Subcutaneous abdominal adipose tissue (tissue), 5 donors: Measurements from ENCODE around the gene GRAMD1A.
"Not testable (repeated sequence)": the region's sequence is repeated elsewhere in the genome, so short reads cannot be mapped to it uniquely, and the experiment has no call there.

Experiments
- H3K27ac ChIP-seq: one replicate; pipeline ENCODE4 v1.7.0; 2013; ENCODE audit warnings: low read depth, mild to moderate bottlenecking, inconsistent platforms, low read length, moderate library complexity
- H3K27me3 ChIP-seq, 5 donors: one replicate each; pipeline ENCODE4 v1.7.0; 2013; ENCODE audit warnings: low read length in 5 of 5, inconsistent platforms in 1 of 5; ENCODE audit not compliant: control insufficient read depth in 5 of 5, insufficient read depth in 4 of 5
- H3K36me3 ChIP-seq, 5 donors: one replicate each; pipeline ENCODE4 v1.7.0; 2013; ENCODE audit warnings: low read length in 5 of 5; ENCODE audit not compliant: control insufficient read depth in 5 of 5, insufficient read depth in 5 of 5
- H3K4me1 ChIP-seq, 5 donors: one replicate each; pipeline ENCODE4 v1.7.0; 2013; ENCODE audit warnings: low read length in 5 of 5, mild to moderate bottlenecking in 3 of 5, moderate library complexity in 1 of 5; ENCODE audit not compliant: control insufficient read depth in 5 of 5, insufficient read depth in 5 of 5
- H3K4me3 ChIP-seq, 5 donors: one replicate each; pipeline ENCODE4 v1.7.0; 2013; ENCODE audit warnings: low read length in 5 of 5, low read depth in 1 of 5
- H3K9ac ChIP-seq, 5 donors: one replicate each; pipeline ENCODE4 v1.7.0; 2013; ENCODE audit warnings: low read length in 5 of 5, mild to moderate bottlenecking in 4 of 5, moderate library complexity in 3 of 5
- H3K9me3 ChIP-seq, 5 donors: one replicate each; pipeline ENCODE4 v1.7.0; 2013; ENCODE audit warnings: low read length in 5 of 5; ENCODE audit not compliant: control insufficient read depth in 5 of 5
- donor health status: healthy.
- donor health status: healthy.
- donor health status: healthy.
- donor health status: healthy.
- donor health status: healthy.

The GRAMD1A gene

GRCh38 chr19:35000338-35000646 lies 169 bp downstream of the GRAMD1A start:
- H3K4me3 ChIP-seq = peak overlapping the region in 3 of 5 donors; percentile 74 to 86 (median 80)
- peaks cover 12 to 78% (median 47%) of the 10 kb centered on the region in 5 donors for H3K4me1 ChIP-seq
- H3K36me3 ChIP-seq = peaks cover 0 to 9% (median 7%) of the 10 kb centered on the region in 5 donors
- peak overlapping the region in 2 of 5 donors; percentile 83 for H3K9ac ChIP-seq
- H3K27me3 ChIP-seq = no peaks in the 10 kb centered on the region
- H3K9me3 ChIP-seq = no peaks in the 10 kb centered on the region
- peak overlapping the region; percentile 84 for H3K27ac ChIP-seq

DNA sequence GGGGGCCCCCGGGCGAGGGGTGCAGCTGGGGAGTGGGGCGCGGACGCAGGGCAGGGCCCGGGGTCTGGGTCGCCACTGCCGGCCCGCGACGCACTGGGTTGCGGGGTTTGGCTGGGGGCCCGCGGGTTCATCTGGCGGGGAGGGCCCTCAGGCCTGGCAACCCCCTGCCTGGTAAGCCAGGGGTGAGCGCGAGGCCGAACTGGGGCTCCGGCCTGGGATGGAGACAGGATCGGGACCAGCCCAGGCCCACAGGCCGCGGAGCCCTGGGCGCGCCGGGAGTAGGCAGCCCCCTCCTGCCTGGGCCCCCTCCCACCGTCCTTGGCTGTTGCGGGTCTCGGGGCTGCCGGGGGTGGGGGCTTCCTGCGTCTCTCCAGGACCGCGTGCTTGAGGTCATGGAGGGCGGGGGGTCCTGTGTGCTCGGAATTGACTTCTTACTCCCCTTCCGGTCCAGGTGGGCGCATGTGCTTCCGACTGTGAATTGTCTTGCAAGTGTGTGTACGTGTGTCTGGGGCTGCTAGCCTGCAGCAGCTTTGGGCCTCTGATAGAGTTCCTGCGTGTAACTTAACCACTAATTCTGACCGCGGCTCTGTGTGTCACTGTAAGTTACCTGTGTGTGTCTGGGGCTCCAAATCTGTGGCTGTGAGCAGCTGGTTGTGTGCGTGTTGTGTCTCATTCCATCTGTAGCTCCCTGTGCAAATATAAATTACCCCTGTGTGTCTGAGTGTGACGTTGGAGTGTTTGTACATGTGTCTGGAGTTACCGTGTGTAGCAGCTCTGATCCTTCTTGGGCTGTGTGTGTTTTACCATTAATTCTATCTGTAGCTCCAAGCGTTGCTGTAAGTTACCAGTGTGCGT lies 751 bp downstream of the GRAMD1A start:
- H3K27ac ChIP-seq = peak overlapping the region; percentile 84
- H3K4me1 ChIP-seq = peaks cover 12 to 72% (median 47%) of the 10 kb centered on the region in 5 donors
- H3K36me3 ChIP-seq = peaks cover 0 to 14% (median 13%) of the 10 kb centered on the region in 5 donors
- peak overlapping the region; percentile 83 to 88 (median 87) for H3K9ac ChIP-seq
- H3K9me3 ChIP-seq = no peaks in the 10 kb centered on the region
- H3K27me3 ChIP-seq = no peaks in the 10 kb centered on the region
- peak overlapping the region; percentile 74 to 94 (median 84) for H3K4me3 ChIP-seq

DNA sequence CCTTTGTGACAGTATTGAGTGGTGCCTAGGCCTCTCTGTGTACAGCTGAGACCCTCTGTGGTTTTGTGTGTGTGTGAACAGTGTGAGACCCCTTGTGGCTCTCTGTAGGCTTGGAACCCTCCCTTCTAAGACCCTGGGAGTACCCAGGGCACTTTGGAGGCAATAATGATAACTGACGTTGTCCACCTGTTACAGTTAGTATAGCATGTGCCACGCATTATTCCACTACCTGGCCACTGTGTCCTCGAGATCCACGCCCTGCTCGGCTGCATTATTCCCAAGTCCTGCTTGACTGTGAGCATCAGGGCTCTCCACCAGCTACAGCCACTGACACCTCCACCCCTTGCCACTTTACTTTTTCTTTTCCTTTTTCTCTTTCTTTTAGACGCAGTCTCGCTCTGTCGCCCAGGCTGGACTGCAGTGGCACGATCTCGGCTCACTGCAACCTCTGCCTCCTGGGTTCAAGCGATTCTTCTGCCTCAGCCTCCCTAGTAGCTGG lies 2.0 kb downstream of the GRAMD1A start:
- Histone ChIP-seq H3K36me3 (peaks cover 0 to 26% (median 19%) of the 10 kb centered on the region in 5 donors), H3K4me1 (peaks cover 12 to 66% (median 44%) of the 10 kb centered on the region in 5 donors), H3K9ac (peak overlapping the region in 3 of 5 donors; percentile 5 to 65 (median 51)), H3K27ac (no peak overlapping the region), H3K27me3 (no peaks in the 10 kb centered on the region), H3K9me3 (no peaks in the 10 kb centered on the region), H3K4me3 (peak overlapping the region in 4 of 5 donors; percentile 40 to 94 (median 77))

DNA sequence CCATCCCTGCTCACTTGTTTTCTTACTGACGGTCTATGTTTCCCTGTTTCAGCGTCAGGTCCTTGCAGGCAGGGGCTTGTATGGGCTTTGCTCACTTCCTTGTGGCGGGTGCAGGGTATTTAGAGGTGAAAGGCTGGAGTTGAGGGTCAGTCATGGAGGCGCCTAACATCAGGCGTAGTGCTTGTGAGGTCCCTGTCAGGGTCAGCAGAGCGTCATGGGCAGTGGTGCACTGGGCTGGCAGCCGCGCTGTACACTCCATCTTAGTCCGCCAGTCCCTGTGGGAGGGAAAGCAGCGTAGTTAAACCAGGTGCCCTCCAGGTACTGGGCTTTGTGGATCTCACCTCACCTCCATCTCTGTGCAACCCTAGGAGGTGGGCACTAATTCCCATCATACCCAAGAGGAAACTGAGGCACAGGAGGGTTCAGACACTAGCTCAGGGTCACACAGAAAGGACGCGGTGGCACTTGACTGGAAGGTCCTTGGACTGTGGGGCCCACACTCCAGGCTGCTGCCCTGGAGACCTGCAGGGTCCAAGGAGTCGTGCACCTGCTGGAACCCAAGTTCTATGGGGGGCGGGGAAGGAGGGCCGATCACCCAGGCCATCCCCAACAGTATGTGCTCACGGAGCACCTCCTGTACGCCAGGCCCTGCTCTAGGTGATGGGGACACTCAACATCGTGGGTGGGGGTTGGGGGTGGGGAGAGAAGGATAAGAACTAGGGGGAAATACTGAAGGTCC lies 4.6 kb downstream of the GRAMD1A start:
- no peak overlapping the region for H3K27ac ChIP-seq
- H3K9me3 ChIP-seq = no peaks in the 10 kb centered on the region
- H3K4me3 ChIP-seq = no peak overlapping the region
- no peaks in the 10 kb centered on the region for H3K27me3 ChIP-seq
- H3K36me3 ChIP-seq = peaks cover 0 to 32% (median 27%) of the 10 kb centered on the region in 5 donors
- no peak overlapping the region for H3K9ac ChIP-seq
- H3K4me1 ChIP-seq = peaks cover 9 to 52% (median 35%) of the 10 kb centered on the region in 5 donors

DNA sequence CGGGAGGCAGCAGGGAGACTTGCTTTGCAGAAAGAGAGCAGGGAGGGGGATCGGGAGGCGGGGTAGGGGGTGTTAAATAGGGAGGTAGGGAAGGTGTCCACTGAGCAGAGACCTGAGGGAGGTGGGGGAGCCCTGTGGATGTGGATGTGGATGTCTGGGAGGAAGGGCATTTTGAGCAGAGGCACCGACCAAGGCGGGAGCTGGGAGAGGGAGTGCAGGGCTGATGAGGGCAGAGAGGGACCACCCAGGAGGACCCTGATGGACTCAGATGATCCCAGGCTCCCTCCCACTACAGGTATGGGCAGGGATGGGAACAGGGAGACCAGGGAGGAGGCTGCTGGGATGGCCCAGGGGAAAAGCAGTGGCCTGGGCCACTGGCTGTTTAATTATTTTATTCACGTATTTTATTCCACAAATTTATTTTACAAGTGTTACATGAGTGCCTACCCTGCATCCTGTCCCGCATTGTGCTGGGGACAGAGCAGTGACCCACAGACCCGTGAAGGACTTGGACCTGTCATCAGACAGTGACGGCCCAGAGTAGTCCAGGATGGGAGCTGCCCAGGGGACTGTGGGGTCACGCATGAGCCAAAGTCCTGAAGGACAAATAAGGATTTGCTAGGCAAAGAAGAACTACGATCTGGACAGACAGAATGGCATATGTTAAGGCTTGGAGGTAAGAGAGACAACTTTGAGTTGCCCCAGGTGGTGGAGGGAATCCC lies 5.3 kb downstream of the GRAMD1A start:
- Histone ChIP-seq H3K27ac (no peak overlapping the region), H3K36me3 (peaks cover 0 to 39% (median 34%) of the 10 kb centered on the region in 5 donors), H3K4me1 (peaks cover 9 to 51% (median 33%) of the 10 kb centered on the region in 5 donors), H3K9ac (no peak overlapping the region), H3K4me3 (no peak overlapping the region), H3K9me3 (no peaks in the 10 kb centered on the region), H3K27me3 (no peaks in the 10 kb centered on the region)

DNA sequence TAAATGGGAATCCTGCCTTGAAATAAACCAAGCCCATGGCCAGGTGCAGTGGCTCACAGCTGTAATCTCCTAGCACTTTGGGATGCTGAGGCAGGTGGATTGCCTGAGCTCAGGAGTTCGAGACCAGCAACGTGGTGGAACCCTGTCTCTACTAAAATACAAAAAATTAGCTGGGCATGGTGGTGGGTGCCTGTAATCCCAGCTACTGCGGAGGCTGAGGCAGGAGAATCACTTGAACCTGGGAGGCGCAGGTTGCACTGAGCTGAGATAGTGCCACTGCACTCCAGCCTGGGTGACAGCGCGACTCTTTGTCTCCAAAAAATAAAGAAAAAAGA lies 5.9 kb downstream of the GRAMD1A start:
- H3K9ac ChIP-seq = not testable (repeated sequence)
- H3K4me1 ChIP-seq = peaks cover 8 to 49% (median 29%) of the 10 kb centered on the region in 5 donors

DNA sequence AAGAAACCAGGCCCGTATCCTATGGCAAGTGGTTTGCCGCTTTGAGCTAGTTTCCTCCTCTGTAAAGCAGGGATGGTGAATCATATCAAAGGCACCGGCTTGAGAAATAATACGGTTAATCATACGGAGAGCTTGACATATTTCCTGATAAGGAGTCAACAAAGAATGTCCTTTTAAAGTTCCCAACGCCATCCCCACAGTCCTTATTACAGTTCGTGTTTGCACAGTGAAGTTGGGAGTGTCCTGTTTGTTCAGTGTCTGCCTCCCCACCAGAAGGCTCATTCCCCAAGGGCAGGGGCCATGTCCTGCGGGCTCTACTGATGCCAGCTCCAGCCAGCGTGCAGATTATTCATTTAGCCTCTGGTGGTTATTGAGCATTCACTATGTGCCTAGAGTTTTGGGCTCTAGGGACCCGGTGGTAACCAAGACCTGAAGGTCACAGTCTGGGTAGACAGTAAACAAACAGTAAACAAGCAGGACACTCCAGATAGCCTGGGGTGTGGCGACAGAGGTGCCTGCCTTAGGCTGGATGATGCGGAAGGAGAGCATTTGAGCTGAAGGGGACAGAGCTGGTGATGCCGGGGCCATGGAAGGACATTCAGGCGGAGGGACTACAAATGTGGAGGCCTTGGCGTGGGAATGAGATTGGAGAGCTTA lies 6.3 kb downstream of the GRAMD1A start:
- peaks cover 0 to 50% (median 43%) of the 10 kb centered on the region in 5 donors for H3K36me3 ChIP-seq
- H3K27ac ChIP-seq = no peak overlapping the region
- H3K4me1 ChIP-seq = peaks cover 6 to 47% (median 24%) of the 10 kb centered on the region in 5 donors
- H3K9ac ChIP-seq = no peak overlapping the region
- H3K27me3 ChIP-seq = no peaks in the 10 kb centered on the region
- no peaks in the 10 kb centered on the region for H3K9me3 ChIP-seq
- H3K4me3 ChIP-seq = no peak overlapping the region

More for the DNA sequence above, 5.9 kb downstream of the GRAMD1A start:
- H3K27me3 ChIP-seq, H3K9me3 ChIP-seq, H3K27ac ChIP-seq, H3K4me3 ChIP-seq: not testable (repeated sequence)
- H3K36me3 ChIP-seq = peaks cover 0 to 45% (median 38%) of the 10 kb centered on the region in 5 donors

- Histone ChIP-seq H3K36me3 (peaks cover 0 to 54% (median 46%) of the 10 kb centered on the region in 5 donors), H3K27ac (no peak overlapping the region), H3K27me3 (no peaks in the 10 kb centered on the region), H3K9me3 (no peaks in the 10 kb centered on the region), H3K9ac (no peak overlapping the region), H3K4me3 (no peak overlapping the region), H3K4me1 (peaks cover 3 to 47% (median 19%) of the 10 kb centered on the region in 5 donors)
These were observed 6.9 kb downstream of the GRAMD1A start for GRCh38 chr19:35006999-35007365.

DNA sequence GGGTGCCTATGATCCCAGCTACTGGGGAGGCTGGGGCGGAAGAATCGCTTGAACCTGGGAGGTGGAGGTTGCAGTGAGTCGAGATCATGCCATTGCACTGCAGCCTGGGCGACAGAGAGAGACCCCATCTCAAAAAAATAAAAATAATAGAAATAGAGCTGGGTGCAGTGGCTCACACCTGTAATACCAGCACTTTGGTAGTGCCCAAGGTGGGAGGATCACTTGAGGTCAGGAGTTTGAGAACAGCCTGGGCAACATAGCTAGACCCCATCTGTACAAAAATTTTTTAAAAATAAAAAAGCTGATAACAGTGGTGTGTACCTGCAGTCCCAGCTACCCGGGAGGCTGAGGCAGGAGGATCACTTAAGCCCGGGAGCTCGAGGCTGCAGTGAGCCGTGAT lies 7.3 kb downstream of the GRAMD1A start:
- H3K27me3 ChIP-seq, H3K9me3 ChIP-seq, H3K27ac ChIP-seq, H3K4me3 ChIP-seq, H3K9ac ChIP-seq: not testable (repeated sequence)
- Histone ChIP-seq H3K36me3 (peaks cover 0 to 56% (median 48%) of the 10 kb centered on the region in 5 donors), H3K4me1 (peaks cover 0 to 48% (median 19%) of the 10 kb centered on the region in 5 donors)
